AG20443 (cell line): ENCODE measurements around the gene SLC19A1.
A peak's percentile ranks its signal among the peaks of the same experiment; 100 is the strongest.
"Not testable (repeated sequence)": the region's sequence is repeated elsewhere in the genome, so short reads cannot be mapped to it uniquely, and the experiment has no call there.

ENCODE experiments used
- DNase-seq: peaks from one replicate; pipeline ENCODE4 v3.0.0; 2012; ENCODE audit warnings: low spot score, mixed read lengths

The SLC19A1 gene

GRCh38 chr21:45576838-45577737 is 34.8 kb upstream of the SLC19A1 start:
- no peak for DNase-seq

GRCh38 chr21:45575993-45576837 is 34.0 kb upstream of the SLC19A1 start:
- no peak for DNase-seq

- no peak for DNase-seq
Observed at GRCh38 chr21:45575304-45575992, 33.2 kb upstream of the SLC19A1 start.

GRCh38 chr21:45574691-45575090 is 32.5 kb upstream of the SLC19A1 start:
- no peak for DNase-seq

- no peak for DNase-seq
Observed at GRCh38 chr21:45574081-45574501, 31.9 kb upstream of the SLC19A1 start.

GRCh38 chr21:45573452-45574035 is 31.3 kb upstream of the SLC19A1 start:
- no peak for DNase-seq

- no peak for DNase-seq
Observed at GRCh38 chr21:45572783-45573451, 30.7 kb upstream of the SLC19A1 start.

GRCh38 chr21:45572231-45572630 is 30.0 kb upstream of the SLC19A1 start:
- no peak for DNase-seq

GRCh38 chr21:45571641-45572040 is 29.4 kb upstream of the SLC19A1 start:
- no peak for DNase-seq

- peak; percentile 46 for DNase-seq
Observed at GRCh38 chr21:45570826-45571601, 28.8 kb upstream of the SLC19A1 start.

- DNase-seq, result no peak
Observed at GRCh38 chr21:45570071-45570470, 27.8 kb upstream of the SLC19A1 start.

GRCh38 chr21:45568383-45568782 is 26.1 kb upstream of the SLC19A1 start:
- no peak for DNase-seq

- DNase-seq, result not testable (repeated sequence)
Observed at GRCh38 chr21:45564137-45564536, 21.9 kb upstream of the SLC19A1 start.

GRCh38 chr21:45562965-45563364 is 20.7 kb upstream of the SLC19A1 start:
- no peak for DNase-seq

GRCh38 chr21:45562402-45562801 is 20.2 kb upstream of the SLC19A1 start:
- DNase-seq, result no peak

- DNase-seq, result not testable (repeated sequence)
Observed at GRCh38 chr21:45561241-45561640, 19.0 kb upstream of the SLC19A1 start.

- DNase-seq, result no peak
Observed at GRCh38 chr21:45560106-45561021, 18.1 kb upstream of the SLC19A1 start.

- no peak for DNase-seq
Observed at GRCh38 chr21:45559216-45560105, 17.2 kb upstream of the SLC19A1 start.
